Trophoblast cell (in vitro differentiated cells and primary cell): ENCODE results near the gene GALNT9.

Source experiments
- DNase-seq, 2 donors: peaks; one replicate each; pipeline ENCODE4 v3.0.0-alpha.2; 2016
- H2AFZ ChIP-seq: 2 replicates; pipeline ENCODE4 v1.6.1; 2013; ENCODE audit warnings: low read length, moderate library complexity, mild to moderate bottlenecking; ENCODE audit not compliant: insufficient read depth, poor library complexity
- H2AK5ac ChIP-seq: 2 replicates; pipeline ENCODE4 v1.6.1; 2013; ENCODE audit warnings: mild to moderate bottlenecking, low read length
- H2BK120ac ChIP-seq: 2 replicates; pipeline ENCODE4 v1.6.1; 2013; ENCODE audit warnings: low read length, mild to moderate bottlenecking, moderate library complexity; ENCODE audit not compliant: insufficient read depth, poor library complexity
- H2BK12ac ChIP-seq: 2 replicates; pipeline ENCODE4 v1.6.1; 2013; ENCODE audit warnings: mild to moderate bottlenecking, low read length, moderate library complexity
- H2BK5ac ChIP-seq: 2 replicates; pipeline ENCODE4 v1.6.1; 2013; ENCODE audit warnings: low read length, low read depth, moderate library complexity, mild to moderate bottlenecking; ENCODE audit not compliant: poor library complexity
- H3K14ac ChIP-seq: 2 replicates; pipeline ENCODE4 v1.6.1; 2013; ENCODE audit warnings: mild to moderate bottlenecking, low read length
- H3K18ac ChIP-seq: 2 replicates; pipeline ENCODE4 v1.6.1; 2013; ENCODE audit warnings: mild to moderate bottlenecking, low read length
- H3K23ac ChIP-seq: 2 replicates; pipeline ENCODE4 v1.6.1; 2013; ENCODE audit warnings: low read length
- H3K27ac ChIP-seq: 2 replicates; pipeline ENCODE4 v1.5.1; 2013; ENCODE audit warnings: low read depth, mild to moderate bottlenecking, inconsistent platforms, low read length, moderate library complexity
- H3K27me3 ChIP-seq: 2 replicates; pipeline ENCODE4 v1.6.1; 2013; ENCODE audit warnings: inconsistent platforms, mild to moderate bottlenecking, low read length, moderate library complexity; ENCODE audit not compliant: insufficient read depth
- H3K36me3 ChIP-seq, 2 experiments: 1 replicate in 1 of 2; 2 replicates in 1 of 2; pipeline ENCODE4 v1.6.1; 2013; ENCODE audit warnings: low read length in 2 of 2, mild to moderate bottlenecking in 2 of 2, moderate library complexity in 1 of 2; ENCODE audit not compliant: insufficient read depth in 2 of 2, control insufficient read depth in 1 of 2
- H3K4ac ChIP-seq: 2 replicates; pipeline ENCODE4 v1.6.1; 2013; ENCODE audit warnings: low read depth, mild to moderate bottlenecking, low read length, moderate library complexity
- H3K4me1 ChIP-seq, 2 experiments: 1 replicate in 1 of 2; 2 replicates in 1 of 2; pipeline ENCODE4 v1.6.1; 2013; ENCODE audit warnings: low read length in 2 of 2, mild to moderate bottlenecking in 2 of 2, moderate library complexity in 1 of 2; ENCODE audit not compliant: insufficient read depth in 2 of 2, control insufficient read depth in 1 of 2
- H3K4me2 ChIP-seq: 2 replicates; pipeline ENCODE4 v1.6.1; 2013; ENCODE audit warnings: inconsistent platforms, mild to moderate bottlenecking, low read length, moderate library complexity
- H3K4me3 ChIP-seq: 2 replicates; pipeline ENCODE4 v1.5.1; 2013; ENCODE audit warnings: mild to moderate bottlenecking, low read depth, low read length, inconsistent platforms
- H3K79me1 ChIP-seq: one replicate; pipeline ENCODE4 v1.6.1; 2013; ENCODE audit warnings: low read length
- H3K79me2 ChIP-seq: 2 replicates; pipeline ENCODE4 v1.6.1; 2013; ENCODE audit warnings: low read length, mild to moderate bottlenecking; ENCODE audit not compliant: control insufficient read depth, insufficient read depth, poor library complexity
- H3K9ac ChIP-seq: 2 replicates; pipeline ENCODE4 v1.6.1; 2013; ENCODE audit warnings: mild to moderate bottlenecking, low read length
- H3K9me3 ChIP-seq: 2 replicates; pipeline ENCODE4 v1.6.1; 2013; ENCODE audit warnings: low read depth, mild to moderate bottlenecking, control low read depth, inconsistent platforms, low read length; ENCODE audit not compliant: insufficient read depth
- H4K12ac ChIP-seq: 2 replicates; pipeline ENCODE4 v1.6.1; 2013; ENCODE audit warnings: low read depth, mild to moderate bottlenecking, low read length, moderate library complexity
- H4K8ac ChIP-seq: 2 replicates; pipeline ENCODE4 v1.6.1; 2013; ENCODE audit warnings: low read depth, mild to moderate bottlenecking, low read length, moderate library complexity
- H4K91ac ChIP-seq: one replicate; pipeline ENCODE4 v1.6.1; 2013; ENCODE audit warnings: low read depth, mild to moderate bottlenecking, low read length, moderate library complexity
- WGBS: extraction: QIAGEN DNeasy Blood & Tissue Kit; methylation state at CpG from one replicate; pipeline ENCODE4 v1.1.7; 2013; ENCODE audit warnings: missing lambda C conversion rate; ENCODE audit not compliant: insufficient read length, insufficient coverage; ENCODE audit errors: extremely low coverage; 5-methylcytosine and 5-hydroxymethylcytosine counted together

GALNT9 gene

DNA sequence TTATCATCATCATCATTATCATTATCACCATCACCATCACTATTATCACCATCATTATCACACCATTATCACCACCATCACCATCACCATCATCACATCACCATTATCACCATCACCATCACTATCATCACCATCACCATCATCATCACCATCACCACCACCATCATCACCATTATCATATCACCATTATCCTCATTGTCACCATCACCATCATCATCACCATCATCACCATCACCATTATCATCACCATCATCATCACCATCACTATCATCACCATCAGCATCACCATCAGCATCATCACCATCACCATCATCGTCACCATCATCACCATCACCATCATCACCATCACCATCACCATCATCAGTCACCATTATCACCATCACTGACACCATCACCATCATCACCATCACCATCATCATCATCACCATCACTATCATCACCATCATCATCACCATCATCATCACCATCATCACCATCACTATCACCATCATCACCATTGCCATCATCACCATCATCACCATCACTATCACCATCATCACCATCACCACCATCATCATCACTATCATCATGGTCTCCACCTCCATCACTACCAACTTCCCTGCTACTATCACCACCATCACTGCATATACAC, 20.2 kb upstream of the GALNT9 start:
- Histone ChIP-seq H4K8ac (no peak overlapping the region), H3K4me1 (no peaks in the 10 kb centered on the region), H4K12ac (no peak overlapping the region), H2AK5ac (no peak overlapping the region), H3K27me3 (no peaks in the 10 kb centered on the region), H2BK5ac (no peak overlapping the region), H3K79me1 (no peaks in the 10 kb centered on the region), H3K4me3 (peak overlapping the region; percentile 23), H4K91ac (no peak overlapping the region), H3K23ac (no peak overlapping the region), H3K14ac (no peak overlapping the region), H3K9ac (no peak overlapping the region), H3K4ac (no peak overlapping the region), H3K79me2 (no peaks in the 10 kb centered on the region), H3K9me3 (peaks cover 7% of the 10 kb centered on the region), H3K36me3 (no peaks in the 10 kb centered on the region), H3K18ac (no peak overlapping the region), H2BK120ac (no peak overlapping the region), H3K27ac (no peak overlapping the region), H3K4me2 (no peak overlapping the region), H2AFZ (no peak overlapping the region), H2BK12ac (no peak overlapping the region)
- DNase-seq = no peak
- no CpG with 5 or more reads among the region's 1 CpG for WGBS

GRCh38 chr12:132348176-132348575, 18.8 kb upstream of the GALNT9 start:
- Histone ChIP-seq H2BK5ac (no peak overlapping the region), H2BK12ac (no peak overlapping the region), H3K4me1 (no peaks in the 10 kb centered on the region), H3K36me3 (no peaks in the 10 kb centered on the region), H2BK120ac (no peak overlapping the region), H3K79me2 (no peaks in the 10 kb centered on the region), H3K23ac (no peak overlapping the region), H3K27me3 (no peaks in the 10 kb centered on the region), H3K4me3 (no peak overlapping the region), H4K91ac (no peak overlapping the region), H3K79me1 (no peaks in the 10 kb centered on the region), H3K4ac (no peak overlapping the region), H3K4me2 (no peak overlapping the region), H4K8ac (no peak overlapping the region), H3K9ac (no peak overlapping the region), H3K9me3 (peaks cover 7% of the 10 kb centered on the region), H3K18ac (no peak overlapping the region), H3K27ac (no peak overlapping the region), H4K12ac (no peak overlapping the region), H2AFZ (no peak overlapping the region), H2AK5ac (no peak overlapping the region), H3K14ac (no peak overlapping the region)
- no CpG with 5 or more reads among the region's 14 CpGs for WGBS
- DNase-seq = no peak

DNA sequence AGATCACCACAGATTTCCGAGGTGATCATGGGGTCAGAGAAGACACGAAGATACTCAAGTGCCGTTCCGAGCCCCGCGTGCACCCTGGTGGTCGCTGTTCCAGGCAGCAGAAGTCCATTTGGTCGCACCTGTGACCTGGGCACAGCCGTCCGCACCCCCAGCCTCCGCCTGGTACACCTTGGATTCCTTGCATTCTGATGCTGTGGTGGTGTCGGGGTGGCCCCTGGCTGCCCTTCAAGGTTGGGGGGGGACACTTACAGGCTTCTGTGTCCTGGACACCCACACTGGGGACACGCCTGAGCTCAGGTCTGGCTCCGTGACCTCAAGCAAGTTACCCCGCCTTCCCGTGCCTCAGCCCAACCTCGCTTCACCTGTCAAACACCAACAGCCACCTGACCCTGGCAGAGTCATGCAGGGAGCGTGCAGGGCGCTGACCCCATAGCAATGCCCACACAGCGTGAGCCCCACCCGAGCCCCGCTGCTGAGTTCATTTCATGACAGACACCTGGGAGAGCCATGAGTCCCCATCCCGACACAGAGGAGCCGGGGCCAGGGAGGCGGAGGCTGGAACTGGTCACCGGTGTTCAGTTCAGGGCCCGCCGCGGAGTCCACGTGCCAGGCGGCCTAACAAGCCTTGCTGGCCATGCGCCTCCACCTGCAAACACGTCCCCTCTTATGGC, 17.9 kb upstream of the GALNT9 start:
- Histone ChIP-seq H3K23ac (no peak overlapping the region), H2BK5ac (no peak overlapping the region), H3K4ac (no peak overlapping the region), H3K4me2 (no peak overlapping the region), H3K27me3 (no peaks in the 10 kb centered on the region), H3K9ac (no peak overlapping the region), H2BK120ac (no peak overlapping the region), H3K27ac (no peak overlapping the region), H4K91ac (no peak overlapping the region), H3K79me1 (no peaks in the 10 kb centered on the region), H3K36me3 (no peaks in the 10 kb centered on the region), H4K8ac (no peak overlapping the region), H3K4me1 (no peaks in the 10 kb centered on the region), H3K79me2 (no peaks in the 10 kb centered on the region), H3K18ac (no peak overlapping the region), H3K4me3 (peak overlapping the region; percentile 14), H3K9me3 (peaks cover 7% of the 10 kb centered on the region), H2AK5ac (no peak overlapping the region), H4K12ac (no peak overlapping the region), H2AFZ (no peak overlapping the region), H2BK12ac (no peak overlapping the region), H3K14ac (no peak overlapping the region)
- WGBS = no CpG with 5 or more reads among the region's 33 CpGs
- no peak for DNase-seq

GRCh38 chr12:132346471-132347175, 17.2 kb upstream of the GALNT9 start:
- Histone ChIP-seq H2BK5ac (no peak overlapping the region), H3K9me3 (peaks cover 7% of the 10 kb centered on the region), H4K8ac (no peak overlapping the region), H2BK120ac (no peak overlapping the region), H2AFZ (no peak overlapping the region), H3K27ac (no peak overlapping the region), H3K4me3 (no peak overlapping the region), H3K4ac (no peak overlapping the region), H3K4me2 (no peak overlapping the region), H3K27me3 (no peaks in the 10 kb centered on the region), H3K14ac (no peak overlapping the region), H3K18ac (no peak overlapping the region), H2BK12ac (no peak overlapping the region), H4K12ac (no peak overlapping the region), H4K91ac (no peak overlapping the region), H3K23ac (no peak overlapping the region), H2AK5ac (no peak overlapping the region), H3K79me2 (no peaks in the 10 kb centered on the region), H3K4me1 (no peaks in the 10 kb centered on the region), H3K79me1 (no peaks in the 10 kb centered on the region), H3K36me3 (no peaks in the 10 kb centered on the region), H3K9ac (no peak overlapping the region)
- no peak for DNase-seq
- no CpG with 5 or more reads among the region's 20 CpGs for WGBS
